Measurements from ENCODE around the gene CD14.
A peak's percentile ranks its signal among the peaks of the same experiment; 100 is the strongest.
"Not testable (repeated sequence)": the region's sequence is repeated elsewhere in the genome, so short reads cannot be mapped to it uniquely, and the experiment has no call there.

The CD14 gene

GRCh38 chr5:140611020-140611521 is 21.9 kb downstream of the CD14 start:
- H3K9me3 ChIP-seq (ENCODE audit: control insufficient read depth, low read length), result peaks cover 23% of the 10 kb centered on the region
- H3K27ac ChIP-seq (ENCODE audit: low read depth, low read length, severe bottlenecking), result peak overlapping the region; percentile 86
- H3K36me3 ChIP-seq (ENCODE audit: control insufficient read depth, insufficient read depth, low read length), result no peaks in the 10 kb centered on the region
- H3K4me3 ChIP-seq (ENCODE audit: extremely low read depth, insufficient read depth, low read length, poor library complexity, severe bottlenecking), result no peak overlapping the region
- H3K4me1 ChIP-seq (ENCODE audit: control insufficient read depth, insufficient read depth, low read length, poor library complexity, severe bottlenecking), result peaks cover 6% of the 10 kb centered on the region
- whole genome bisulfite sequencing, 2 experiments (ENCODE audit: insufficient coverage in 2 of 2), result 100% methylated on average over 1 of the region's 2 CpGs; no CpG with 5 or more reads in 1 of the 2 experiments

- H3K4me1 ChIP-seq (ENCODE audit: control insufficient read depth, insufficient read depth, low read length, poor library complexity, severe bottlenecking), result peaks cover 6% of the 10 kb centered on the region
- peaks cover 23% of the 10 kb centered on the region for H3K9me3 ChIP-seq (ENCODE audit: control insufficient read depth, low read length)
- no peak overlapping the region for H3K27ac ChIP-seq (ENCODE audit: low read depth, low read length, severe bottlenecking)
- H3K36me3 ChIP-seq (ENCODE audit: control insufficient read depth, insufficient read depth, low read length), result no peaks in the 10 kb centered on the region
- WGBS, 2 experiments (ENCODE audit: insufficient coverage in 2 of 2), result 89 to 98% methylated on average over 3 to 4 of the region's 4 CpGs
- no peak overlapping the region for H3K4me3 ChIP-seq (ENCODE audit: extremely low read depth, insufficient read depth, low read length, poor library complexity, severe bottlenecking)
Measured at GRCh38 chr5:140609126-140609525, 23.8 kb downstream of the CD14 start.

- no peaks in the 10 kb centered on the region for H3K36me3 ChIP-seq (ENCODE audit: control insufficient read depth, insufficient read depth, low read length)
- no peak overlapping the region for H3K27ac ChIP-seq (ENCODE audit: low read depth, low read length, severe bottlenecking)
- H3K4me3 ChIP-seq (ENCODE audit: extremely low read depth, insufficient read depth, low read length, poor library complexity, severe bottlenecking), result no peak overlapping the region
- peaks cover 6% of the 10 kb centered on the region for H3K4me1 ChIP-seq (ENCODE audit: control insufficient read depth, insufficient read depth, low read length, poor library complexity, severe bottlenecking)
- peaks cover 23% of the 10 kb centered on the region for H3K9me3 ChIP-seq (ENCODE audit: control insufficient read depth, low read length)
Measured at GRCh38 chr5:140608722-140609121, 24.3 kb downstream of the CD14 start.

- no peak overlapping the region for H3K27ac ChIP-seq (ENCODE audit: low read depth, low read length, severe bottlenecking)
- no CpG with 5 or more reads among the region's 2 CpGs for WGBS, 2 experiments (ENCODE audit: insufficient coverage in 2 of 2)
- H3K4me3 ChIP-seq (ENCODE audit: extremely low read depth, insufficient read depth, low read length, poor library complexity, severe bottlenecking), result no peak overlapping the region
- H3K4me1 ChIP-seq (ENCODE audit: control insufficient read depth, insufficient read depth, low read length, poor library complexity, severe bottlenecking), result peaks cover 6% of the 10 kb centered on the region
- peaks cover 19% of the 10 kb centered on the region for H3K9me3 ChIP-seq (ENCODE audit: control insufficient read depth, low read length)
- H3K36me3 ChIP-seq (ENCODE audit: control insufficient read depth, insufficient read depth, low read length), result no peaks in the 10 kb centered on the region
Measured at GRCh38 chr5:140607031-140607430, 25.9 kb downstream of the CD14 start.

- H3K36me3 ChIP-seq (ENCODE audit: control insufficient read depth, insufficient read depth, low read length), result no peaks in the 10 kb centered on the region
- H3K27ac ChIP-seq (ENCODE audit: low read depth, low read length, severe bottlenecking), result no peak overlapping the region
- no peaks in the 10 kb centered on the region for H3K4me1 ChIP-seq (ENCODE audit: control insufficient read depth, insufficient read depth, low read length, poor library complexity, severe bottlenecking)
- no peak overlapping the region for H3K4me3 ChIP-seq (ENCODE audit: extremely low read depth, insufficient read depth, low read length, poor library complexity, severe bottlenecking)
- peaks cover 16% of the 10 kb centered on the region for H3K9me3 ChIP-seq (ENCODE audit: control insufficient read depth, low read length)
- 79% methylated on average over 2 of the region's 3 CpGs; no CpG with 5 or more reads in 1 of the 2 experiments for WGBS, 2 experiments (ENCODE audit: insufficient coverage in 2 of 2)
Measured at GRCh38 chr5:140605879-140606278, 27.1 kb downstream of the CD14 start.

- H3K27ac ChIP-seq (ENCODE audit: low read depth, low read length, severe bottlenecking), result no peak overlapping the region
- no peak overlapping the region for H3K4me3 ChIP-seq (ENCODE audit: extremely low read depth, insufficient read depth, low read length, poor library complexity, severe bottlenecking)
- no peaks in the 10 kb centered on the region for H3K9me3 ChIP-seq (ENCODE audit: control insufficient read depth, low read length)
- no peaks in the 10 kb centered on the region for H3K4me1 ChIP-seq (ENCODE audit: control insufficient read depth, insufficient read depth, low read length, poor library complexity, severe bottlenecking)
- WGBS, 2 experiments (ENCODE audit: insufficient coverage in 2 of 2), result no CpG with 5 or more reads among the region's 2 CpGs
- H3K36me3 ChIP-seq (ENCODE audit: control insufficient read depth, insufficient read depth, low read length), result no peaks in the 10 kb centered on the region
Measured at GRCh38 chr5:140603734-140604133, 29.2 kb downstream of the CD14 start.

- not testable (repeated sequence) for H3K9me3 ChIP-seq (ENCODE audit: control insufficient read depth, low read length); H3K4me3 ChIP-seq (ENCODE audit: extremely low read depth, insufficient read depth, low read length, poor library complexity, severe bottlenecking); H3K27ac ChIP-seq (ENCODE audit: low read depth, low read length, severe bottlenecking); H3K36me3 ChIP-seq (ENCODE audit: control insufficient read depth, insufficient read depth, low read length); H3K4me1 ChIP-seq (ENCODE audit: control insufficient read depth, insufficient read depth, low read length, poor library complexity, severe bottlenecking)
- WGBS, 2 experiments (ENCODE audit: insufficient coverage in 2 of 2), result 90 to 100% methylated on average over 3 of the region's 4 CpGs
Measured at GRCh38 chr5:140603446-140603698, 29.6 kb downstream of the CD14 start.

GRCh38 chr5:140602147-140602546 is 30.8 kb downstream of the CD14 start:
- Histone ChIP-seq H3K4me1 (ENCODE audit: control insufficient read depth, insufficient read depth, low read length, poor library complexity, severe bottlenecking) (no peaks in the 10 kb centered on the region), H3K27ac (ENCODE audit: low read depth, low read length, severe bottlenecking) (no peak overlapping the region), H3K36me3 (ENCODE audit: control insufficient read depth, insufficient read depth, low read length) (no peaks in the 10 kb centered on the region), H3K9me3 (ENCODE audit: control insufficient read depth, low read length) (no peaks in the 10 kb centered on the region), H3K4me3 (ENCODE audit: extremely low read depth, insufficient read depth, low read length, poor library complexity, severe bottlenecking) (no peak overlapping the region)
- 71 to 90% methylated on average over 2 of the region's 4 CpGs for WGBS, 2 experiments (ENCODE audit: insufficient coverage in 2 of 2)

GRCh38 chr5:140600096-140600495 is 32.9 kb downstream of the CD14 start:
- no peak overlapping the region for H3K27ac ChIP-seq (ENCODE audit: low read depth, low read length, severe bottlenecking)
- no peak overlapping the region for H3K4me3 ChIP-seq (ENCODE audit: extremely low read depth, insufficient read depth, low read length, poor library complexity, severe bottlenecking)
- no peaks in the 10 kb centered on the region for H3K4me1 ChIP-seq (ENCODE audit: control insufficient read depth, insufficient read depth, low read length, poor library complexity, severe bottlenecking)
- H3K36me3 ChIP-seq (ENCODE audit: control insufficient read depth, insufficient read depth, low read length), result no peaks in the 10 kb centered on the region
- H3K9me3 ChIP-seq (ENCODE audit: control insufficient read depth, low read length), result no peaks in the 10 kb centered on the region

GRCh38 chr5:140598836-140599235 is 34.1 kb downstream of the CD14 start:
- Histone ChIP-seq H3K9me3 (ENCODE audit: control insufficient read depth, low read length) (no peaks in the 10 kb centered on the region), H3K4me3 (ENCODE audit: extremely low read depth, insufficient read depth, low read length, poor library complexity, severe bottlenecking) (no peak overlapping the region), H3K4me1 (ENCODE audit: control insufficient read depth, insufficient read depth, low read length, poor library complexity, severe bottlenecking) (no peaks in the 10 kb centered on the region), H3K36me3 (ENCODE audit: control insufficient read depth, insufficient read depth, low read length) (no peaks in the 10 kb centered on the region), H3K27ac (ENCODE audit: low read depth, low read length, severe bottlenecking) (no peak overlapping the region)
- 90 to 100% methylated on average over 1 of the region's 2 CpGs for WGBS, 2 experiments (ENCODE audit: insufficient coverage in 2 of 2)

- H3K36me3 ChIP-seq (ENCODE audit: control insufficient read depth, insufficient read depth, low read length), result no peaks in the 10 kb centered on the region
- H3K9me3 ChIP-seq (ENCODE audit: control insufficient read depth, low read length), result no peaks in the 10 kb centered on the region
- peaks cover 10% of the 10 kb centered on the region for H3K4me1 ChIP-seq (ENCODE audit: control insufficient read depth, insufficient read depth, low read length, poor library complexity, severe bottlenecking)
- no peak overlapping the region for H3K4me3 ChIP-seq (ENCODE audit: extremely low read depth, insufficient read depth, low read length, poor library complexity, severe bottlenecking)
- H3K27ac ChIP-seq (ENCODE audit: low read depth, low read length, severe bottlenecking), result no peak overlapping the region
- 83 to 86% methylated on average over 1 of the region's 1 CpG for WGBS, 2 experiments (ENCODE audit: insufficient coverage in 2 of 2)
Measured at GRCh38 chr5:140596321-140596741, 36.6 kb downstream of the CD14 start.

All from mesodermal cell (in vitro differentiated cells).